Measurements from ENCODE around the gene SCAF8.
"Not testable (repeated sequence)": the region's sequence is repeated elsewhere in the genome, so short reads cannot be mapped to it uniquely, and the experiment has no call there.

Gene SCAF8, protein sequence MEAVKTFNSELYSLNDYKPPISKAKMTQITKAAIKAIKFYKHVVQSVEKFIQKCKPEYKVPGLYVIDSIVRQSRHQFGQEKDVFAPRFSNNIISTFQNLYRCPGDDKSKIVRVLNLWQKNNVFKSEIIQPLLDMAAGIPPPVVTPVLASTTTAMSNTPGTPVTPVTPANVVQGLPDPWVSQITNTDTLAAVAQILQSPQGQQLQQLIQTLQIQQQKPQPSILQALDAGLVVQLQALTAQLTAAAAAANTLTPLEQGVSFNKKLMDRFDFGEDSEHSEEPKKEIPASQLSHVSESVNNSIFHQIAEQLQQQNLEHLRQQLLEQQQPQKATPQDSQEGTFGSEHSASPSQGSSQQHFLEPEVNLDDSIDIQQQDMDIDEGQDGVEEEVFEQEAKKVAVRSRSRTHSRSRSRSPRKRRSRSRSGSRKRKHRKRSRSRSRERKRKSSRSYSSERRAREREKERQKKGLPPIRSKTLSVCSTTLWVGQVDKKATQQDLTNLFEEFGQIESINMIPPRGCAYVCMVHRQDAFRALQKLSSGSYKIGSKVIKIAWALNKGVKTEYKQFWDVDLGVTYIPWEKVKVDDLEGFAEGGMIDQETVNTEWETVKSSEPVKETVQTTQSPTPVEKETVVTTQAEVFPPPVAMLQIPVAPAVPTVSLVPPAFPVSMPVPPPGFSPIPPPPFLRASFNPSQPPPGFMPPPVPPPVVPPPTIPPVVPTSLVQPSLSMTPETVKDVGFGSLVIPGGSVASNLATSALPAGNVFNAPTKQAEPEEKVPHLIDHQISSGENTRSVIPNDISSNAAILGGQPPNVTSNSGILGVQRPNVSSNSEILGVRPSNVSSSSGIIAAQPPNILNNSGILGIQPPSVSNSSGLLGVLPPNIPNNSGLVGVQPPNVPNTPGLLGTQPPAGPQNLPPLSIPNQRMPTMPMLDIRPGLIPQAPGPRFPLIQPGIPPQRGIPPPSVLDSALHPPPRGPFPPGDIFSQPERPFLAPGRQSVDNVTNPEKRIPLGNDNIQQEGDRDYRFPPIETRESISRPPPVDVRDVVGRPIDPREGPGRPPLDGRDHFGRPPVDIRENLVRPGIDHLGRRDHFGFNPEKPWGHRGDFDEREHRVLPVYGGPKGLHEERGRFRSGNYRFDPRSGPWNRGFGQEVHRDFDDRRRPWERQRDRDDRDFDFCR (N-terminal part only)

DNA sequence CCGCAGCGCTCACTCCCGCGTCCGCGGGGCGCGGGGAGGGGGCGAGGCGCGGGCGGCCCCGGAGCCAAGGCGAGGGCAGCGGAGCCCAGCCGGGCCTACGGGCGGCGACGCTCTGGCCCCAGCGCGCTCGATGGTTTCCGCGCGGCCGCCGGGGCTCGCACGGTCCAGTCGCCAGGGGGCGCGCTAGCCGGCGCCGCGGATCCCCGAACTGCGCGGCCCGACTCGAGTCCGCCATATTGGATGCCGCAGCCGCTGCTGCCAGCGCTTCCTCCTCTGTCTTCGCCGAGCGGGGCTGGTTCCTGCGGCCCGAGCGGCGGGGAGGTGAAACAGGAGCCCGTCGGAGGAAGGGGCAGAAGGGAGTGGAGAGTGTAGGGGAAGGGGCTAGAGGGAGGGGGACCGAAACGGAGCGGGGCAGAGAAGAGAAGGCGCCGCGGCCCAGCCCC, at the start of gene SCAF8:
Gene SCAF8 (plus strand): TSS at position 234 of the 443 bp plus-strand sequence. CDS start 485 bp downstream, outside the sequence.
- peak; percentile 89 for DNase-seq

- DNase-seq: no peak
These were observed 49.3 kb upstream of the SCAF8 start for GRCh38 chr6:154683756-154684523.

DNA sequence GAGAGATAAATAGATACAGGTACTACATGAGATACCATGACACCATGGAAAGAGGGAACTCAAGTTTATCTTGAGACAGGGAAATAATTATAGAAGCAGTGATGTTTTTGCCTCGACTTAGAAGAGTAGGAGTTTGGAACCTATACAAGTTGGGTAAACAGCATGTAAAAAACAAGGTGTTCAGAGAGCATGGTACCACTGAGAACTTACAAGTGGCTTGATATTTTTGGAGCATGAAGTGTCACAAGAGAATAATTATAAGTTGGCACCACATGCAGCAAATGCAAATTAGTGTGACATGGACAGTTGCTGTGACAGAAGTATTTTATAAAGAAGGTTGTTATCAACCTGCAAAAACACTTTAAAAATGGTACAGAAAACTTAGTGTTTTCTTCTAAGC, 47.1 kb upstream of the SCAF8 start:
- no peak for DNase-seq

- no peak for DNase-seq
These were observed 43.5 kb upstream of the SCAF8 start for GRCh38 chr6:154689493-154690255.

GRCh38 chr6:154690857-154691256, 42.4 kb upstream of the SCAF8 start:
- DNase-seq: no peak

- no peak for DNase-seq
These were observed 36.6 kb upstream of the SCAF8 start for GRCh38 chr6:154696661-154697060.

DNA sequence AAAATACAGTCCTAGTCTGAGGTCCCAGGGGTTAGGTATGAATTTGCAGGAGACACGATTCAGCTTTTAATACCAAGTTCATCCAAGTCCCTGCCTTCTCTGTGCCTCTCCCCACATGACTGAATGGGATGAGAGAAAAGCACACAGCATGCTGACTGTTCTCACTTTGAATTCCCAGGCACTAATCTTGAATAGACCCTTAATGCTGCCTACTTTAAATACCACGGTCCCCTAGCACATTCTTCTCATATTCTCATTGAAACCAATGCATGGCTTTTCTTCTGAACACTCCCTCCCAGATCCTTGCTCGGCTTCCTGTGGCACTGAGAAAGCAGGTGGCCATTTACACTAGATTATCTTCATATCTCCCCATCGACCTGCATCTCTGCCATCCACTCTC, 30.1 kb upstream of the SCAF8 start:
- no peak for DNase-seq

DNA sequence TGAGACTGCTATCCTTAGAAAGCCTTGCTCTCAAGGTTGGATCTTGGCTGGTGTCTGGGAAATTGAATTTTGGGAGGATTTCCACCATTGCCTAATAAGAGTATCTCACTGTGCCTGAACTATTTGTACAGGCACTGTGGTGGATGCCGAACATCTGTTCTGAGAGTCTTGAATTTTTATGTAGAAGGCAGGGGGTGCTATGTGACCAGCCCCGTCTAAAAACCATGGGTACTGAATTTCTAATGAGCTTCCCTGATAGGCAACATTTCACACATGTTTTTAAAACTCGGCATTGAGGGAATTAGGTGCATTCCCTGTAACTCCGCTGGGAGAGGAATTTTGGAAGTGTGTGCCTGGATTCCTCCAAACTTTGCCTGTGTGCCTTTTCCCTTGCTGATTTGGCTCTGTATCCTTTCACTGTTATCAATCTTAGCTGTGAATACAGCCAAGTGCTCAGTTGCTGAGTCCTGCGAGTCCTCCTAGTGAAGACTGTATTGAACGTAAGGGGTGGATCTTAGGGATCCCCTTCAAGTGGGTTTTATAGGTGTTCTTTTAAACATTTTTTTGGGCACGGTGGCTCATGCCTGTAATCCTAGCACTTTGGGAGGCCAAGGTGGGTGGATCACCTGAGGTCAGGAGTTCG, 27.6 kb upstream of the SCAF8 start:
- no peak for DNase-seq

DNA sequence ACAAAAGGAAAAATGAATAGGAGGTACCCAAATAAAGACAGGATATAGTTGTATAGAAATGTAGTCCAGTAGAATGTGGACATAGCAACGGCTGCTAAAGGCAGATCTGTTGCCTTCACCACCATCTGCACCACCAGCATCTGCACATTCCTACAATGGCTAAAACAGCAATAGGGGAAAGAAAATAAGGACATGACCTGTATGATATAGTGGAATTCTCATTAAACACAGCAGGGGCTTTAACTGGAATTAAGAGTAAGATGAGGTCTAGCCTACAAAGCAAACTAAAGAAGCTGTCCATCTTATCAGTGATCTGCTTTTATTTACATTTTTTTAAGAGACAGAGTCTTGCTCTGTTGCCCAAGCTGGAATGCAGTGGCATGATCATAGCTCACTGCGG, 26.8 kb upstream of the SCAF8 start:
- DNase-seq: no peak

DNA sequence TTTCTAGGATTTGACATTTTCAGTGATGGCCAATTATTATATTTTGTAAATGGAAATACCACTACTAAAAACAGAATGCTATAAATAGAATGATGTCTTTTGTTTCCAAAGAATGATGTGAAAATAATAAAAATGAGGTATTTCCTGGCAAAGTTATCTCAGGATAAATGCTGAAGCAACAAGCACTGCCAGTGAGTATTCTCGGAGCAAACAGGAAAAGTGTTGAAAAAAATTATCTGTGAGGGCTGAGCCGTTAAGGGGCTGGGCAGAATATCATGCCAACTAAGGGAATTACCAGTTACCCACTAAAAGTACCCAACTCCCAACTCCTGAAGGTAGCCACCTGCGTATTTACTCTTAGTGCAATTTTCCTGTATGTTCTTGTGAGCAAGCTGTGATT, 23.6 kb upstream of the SCAF8 start:
- no peak for DNase-seq

GRCh38 chr6:154710689-154711088, 22.5 kb upstream of the SCAF8 start:
- DNase-seq: no peak

DNA sequence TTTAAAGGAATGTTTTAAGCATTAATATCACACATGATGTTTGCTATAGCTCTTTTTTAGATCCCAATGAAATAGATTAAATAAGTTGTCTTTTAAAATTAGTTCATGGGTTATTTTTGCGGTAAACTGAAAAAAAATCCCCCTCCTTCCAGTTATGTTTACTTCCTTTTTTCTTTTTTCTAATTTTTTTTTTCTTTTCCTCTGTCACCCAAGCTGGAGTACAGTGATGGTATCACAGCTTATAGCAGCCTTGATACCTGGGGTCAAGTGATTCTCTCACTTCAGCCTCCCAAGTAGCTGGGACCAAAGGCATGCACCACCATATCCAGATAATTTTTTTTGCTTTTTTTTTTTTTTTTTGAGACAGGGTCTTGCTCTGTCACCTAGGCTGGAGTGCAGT, 17.8 kb upstream of the SCAF8 start:
- no peak for DNase-seq

DNA sequence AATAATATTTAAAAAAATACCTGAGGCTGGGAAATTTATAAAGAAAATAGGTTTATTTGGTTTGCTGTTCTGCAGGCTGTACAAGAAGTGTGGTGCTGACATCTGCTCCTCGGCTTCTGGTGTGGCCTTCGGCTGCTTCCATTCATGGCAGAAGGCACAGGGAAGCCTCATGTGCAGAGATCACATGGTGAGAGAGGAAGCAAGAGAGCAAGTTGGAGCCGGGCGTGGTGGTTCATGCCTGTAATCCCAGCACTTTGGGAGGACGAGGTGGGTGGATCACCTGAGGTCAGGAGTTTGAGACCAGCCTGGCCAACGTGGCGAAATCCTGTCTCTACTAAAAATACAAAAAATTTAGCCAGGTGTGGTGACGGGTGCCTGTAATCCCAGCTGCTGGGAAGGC, 16.9 kb upstream of the SCAF8 start:
- not testable (repeated sequence) for DNase-seq

DNA sequence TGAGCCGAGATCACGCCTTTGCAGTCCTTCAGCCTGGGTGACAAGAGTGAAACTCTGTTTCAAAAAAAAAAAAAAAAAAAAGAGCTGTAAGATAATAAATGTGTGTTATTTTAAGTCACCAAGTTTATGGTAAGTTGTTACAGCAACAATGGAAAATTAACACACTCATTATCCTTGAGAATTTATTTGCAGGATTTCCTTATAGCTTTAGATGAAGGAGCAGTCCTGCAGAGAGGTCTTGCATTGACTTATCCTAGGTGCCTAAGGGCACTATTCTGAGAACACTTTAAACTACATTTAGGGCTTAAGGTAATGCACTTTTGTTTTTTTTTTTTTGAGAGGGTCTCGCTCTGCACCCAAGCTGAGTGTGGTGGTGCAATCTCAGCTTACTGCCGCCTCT, 13.8 kb upstream of the SCAF8 start:
- no peak for DNase-seq

DNA sequence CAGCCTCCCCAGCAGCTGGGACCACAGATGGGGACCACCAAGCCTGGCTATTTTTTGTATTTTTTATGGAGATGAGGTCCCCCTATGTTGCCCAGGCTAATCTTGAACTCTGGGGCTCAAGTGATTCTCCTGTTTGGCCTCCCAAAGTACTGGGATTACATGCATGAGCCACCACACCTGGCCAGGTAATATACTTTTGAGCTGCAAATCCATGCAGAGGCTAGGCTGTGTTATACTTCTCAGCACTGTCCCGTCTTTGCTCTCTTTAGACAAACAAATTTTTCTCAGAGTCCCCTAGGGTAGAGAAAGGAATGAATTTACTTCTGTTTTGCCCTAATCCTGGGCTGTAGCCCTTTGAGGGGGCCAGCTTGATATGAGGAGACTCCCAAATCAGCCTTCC, 13.4 kb upstream of the SCAF8 start:
- DNase-seq: no peak

GRCh38 chr6:154721460-154721859, 11.8 kb upstream of the SCAF8 start:
- DNase-seq: no peak

GRCh38 chr6:154726887-154727286, 6.3 kb upstream of the SCAF8 start:
- DNase-seq: no peak

- DNase-seq: peak; percentile 38
These were observed 1.7 kb upstream of the SCAF8 start for GRCh38 chr6:154731296-154732218.

- DNase-seq: peak; percentile 78
These were observed 556 bp upstream of the SCAF8 start for GRCh38 chr6:154732538-154733182.
